Smooth muscle cell (in vitro differentiated cells): Measurements from ENCODE around the gene ATP6V0A4. TPM values are rescaled to one million over a fixed set of nuclear protein-coding genes. Genes with fewer than 3 reads are reported as not detected.

ENCODE experiments used
- DNase-seq: peaks from one replicate; lab custom pipeline; 2025; ENCODE audit not compliant: unreplicated experiment; lab: John Stamatoyannopoulos, UW
- H2AFZ ChIP-seq: fragments of 200-600 bp; sonication (generic); 2 replicates; pipeline ENCODE4 v1.6.0; 2016; ENCODE audit warnings: antibody characterized with exemption, low read depth, mild to moderate bottlenecking
- H3F3A ChIP-seq: fragments of 200-600 bp; sonication (generic); 2 replicates; pipeline ENCODE4 v1.6.0; 2017; ENCODE audit warnings: antibody characterized with exemption, low read depth
- H3K27ac ChIP-seq: fragments of 200-600 bp; sonication (generic); 2 replicates; pipeline ENCODE4 v1.5.1; 2016; ENCODE audit warnings: low read depth, mild to moderate bottlenecking
- H3K27me3 ChIP-seq: fragments of 200-600 bp; sonication (generic); 2 replicates; pipeline ENCODE4 v1.6.1; 2016; ENCODE audit warnings: low read depth, mild to moderate bottlenecking
- H3K36me3 ChIP-seq: fragments of 200-600 bp; sonication (generic); 2 replicates; pipeline ENCODE4 v1.5.1; 2016; ENCODE audit warnings: low read depth
- H3K4me1 ChIP-seq: fragments of 200-600 bp; sonication (generic); 2 replicates; pipeline ENCODE4 v1.5.1; 2016; ENCODE audit warnings: low read depth
- H3K4me2 ChIP-seq: fragments of 200-600 bp; sonication (generic); 2 replicates; pipeline ENCODE4 v1.6.0; 2016; ENCODE audit warnings: mild to moderate bottlenecking
- H3K4me3 ChIP-seq: fragments of 200-600 bp; sonication (generic); 2 replicates; pipeline ENCODE4 v1.5.1; 2016; ENCODE audit warnings: mild to moderate bottlenecking
- H3K79me2 ChIP-seq: fragments of 200-600 bp; sonication (generic); 2 replicates; pipeline ENCODE4 v1.6.0; 2016; ENCODE audit warnings: low read depth, mild to moderate bottlenecking
- H3K9ac ChIP-seq: fragments of 200-600 bp; sonication (generic); 2 replicates; pipeline ENCODE4 v1.6.0; 2016; ENCODE audit warnings: low read depth
- H3K9me3 ChIP-seq: fragments of 200-600 bp; sonication (generic); replicated peaks from 2 replicates; pipeline ENCODE4 v1.5.1; 2016; ENCODE audit warnings: low read depth
- H4K20me1 ChIP-seq: fragments of 200-600 bp; sonication (generic); 2 replicates; pipeline ENCODE4 v1.6.0; 2016; ENCODE audit warnings: low read depth
- WGBS: methylation state at CpG from one replicate; pipeline ENCODE4 v1.1.7; 2016; ENCODE audit warnings: low lambda C conversion rate; 5-methylcytosine and 5-hydroxymethylcytosine counted together
- polyA plus RNA-seq: library from polyadenylated mRNA; unstranded; fragments of >200 nt; fragmentation: Nextera tagmentation; extraction: Ambion mirVana; gene quantifications from 2 replicates; pipeline ENCODE4 v1.2.1, GENCODE V29; 2016
- total RNA-seq: library from RNA; depleted of rRNA; stranded (reverse); fragments of >200 nt; gene quantifications from 2 replicates; pipeline ENCODE4 v1.2.3, GENCODE V29; 2014
- TF ChIP-seq, protein P1 (sequence below): fragments of 200-600 bp; sonication (generic); IDR thresholded peaks from 2 replicates; pipeline ENCODE4 v1.5.1; 2017; ENCODE audit warnings: borderline replicate concordance, mild to moderate bottlenecking, antibody characterized with exemption; ENCODE audit not compliant: insufficient read depth, poor library complexity, severe bottlenecking

ATP6V0A4 gene
- total RNA-seq (0.40 TPM in 1 of 2 replicates, not detected in the other), polyA plus RNA-seq (not detected in 2 replicates)

DNA sequence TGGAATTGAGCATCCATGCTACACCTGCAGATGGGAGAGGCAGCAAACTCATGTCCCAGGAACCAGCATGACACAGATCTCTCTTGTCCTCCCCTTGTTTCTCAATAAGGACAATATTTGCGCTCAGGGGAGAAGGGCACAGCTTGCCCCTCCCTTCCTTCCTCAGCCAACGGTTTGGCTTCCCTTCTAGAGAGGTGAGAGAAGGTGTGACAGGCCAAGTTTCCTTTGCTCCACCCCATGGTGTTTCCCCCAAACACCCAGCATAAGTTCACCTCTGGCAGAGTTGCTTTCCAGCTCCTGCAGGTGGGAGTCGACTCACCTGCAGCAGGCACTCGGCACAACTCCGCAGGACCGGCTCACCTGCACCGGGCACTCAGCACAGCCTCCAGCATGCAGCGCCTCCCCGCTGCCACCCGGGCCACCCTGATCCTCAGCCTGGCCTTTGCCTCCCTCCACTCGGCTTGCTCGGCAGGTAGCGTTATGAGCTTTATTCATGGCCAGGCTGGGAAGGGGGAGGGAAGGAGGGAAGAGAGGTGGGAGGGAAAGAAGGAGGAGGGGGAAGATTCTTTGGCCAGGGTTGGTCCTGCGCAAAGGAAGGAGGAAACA lies at the start of gene ATP6V0A4, which contains the start of gene TMEM213:
Gene ATP6V0A4 (minus strand): TSS at position 482 of the 606 bp plus-strand sequence. CDS start 26,949 bp downstream, outside the sequence.
Gene TMEM213 (plus strand): TSS at position 280 of the 606 bp plus-strand sequence. CDS start 111 bp downstream, at position 391.
- Histone ChIP-seq H4K20me1 (no peaks in the 10 kb centered on the region), H3K4me2 (no peak within 1 kb of the TSS)
- WGBS: 15% methylated on average over 14 of the region's 14 CpGs

DNA sequence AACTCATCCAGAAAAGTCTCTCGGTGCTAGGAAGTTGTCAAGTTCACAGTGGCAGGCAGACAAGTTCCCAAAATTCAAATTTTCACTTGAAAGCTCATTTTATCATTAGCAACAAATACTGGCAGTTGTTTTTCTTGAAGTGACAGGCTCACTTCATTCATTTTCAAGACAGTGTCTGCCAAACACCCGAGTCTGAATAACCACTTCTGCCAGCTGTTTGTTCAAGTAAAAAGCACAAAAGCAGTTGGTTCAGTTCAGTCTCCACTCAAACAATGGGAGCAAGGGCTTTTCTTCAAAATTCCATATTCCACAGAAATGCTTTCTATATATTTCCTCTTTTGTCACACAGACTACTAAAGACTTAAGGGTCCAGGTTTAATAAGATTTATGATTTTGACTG lies 47.7 kb upstream of the ATP6V0A4 start:
- Histone ChIP-seq H3K4me2 (no peak overlapping the region), H3K36me3 (peaks cover 3% of the 10 kb centered on the region), H3K4me1 (peaks cover 4% of the 10 kb centered on the region), H3K9ac (no peak overlapping the region), H3F3A (peaks cover 4% of the 10 kb centered on the region), H3K79me2 (no peaks in the 10 kb centered on the region), H3K9me3 (no peaks in the 10 kb centered on the region), H3K27ac (no peak overlapping the region), H2AFZ (no peak overlapping the region), H4K20me1 (no peaks in the 10 kb centered on the region), H3K4me3 (no peak overlapping the region), H3K27me3 (no peaks in the 10 kb centered on the region)
- 50% methylated on average over 2 of the region's 2 CpGs for WGBS
- TF ChIP-seq, protein P1, sequence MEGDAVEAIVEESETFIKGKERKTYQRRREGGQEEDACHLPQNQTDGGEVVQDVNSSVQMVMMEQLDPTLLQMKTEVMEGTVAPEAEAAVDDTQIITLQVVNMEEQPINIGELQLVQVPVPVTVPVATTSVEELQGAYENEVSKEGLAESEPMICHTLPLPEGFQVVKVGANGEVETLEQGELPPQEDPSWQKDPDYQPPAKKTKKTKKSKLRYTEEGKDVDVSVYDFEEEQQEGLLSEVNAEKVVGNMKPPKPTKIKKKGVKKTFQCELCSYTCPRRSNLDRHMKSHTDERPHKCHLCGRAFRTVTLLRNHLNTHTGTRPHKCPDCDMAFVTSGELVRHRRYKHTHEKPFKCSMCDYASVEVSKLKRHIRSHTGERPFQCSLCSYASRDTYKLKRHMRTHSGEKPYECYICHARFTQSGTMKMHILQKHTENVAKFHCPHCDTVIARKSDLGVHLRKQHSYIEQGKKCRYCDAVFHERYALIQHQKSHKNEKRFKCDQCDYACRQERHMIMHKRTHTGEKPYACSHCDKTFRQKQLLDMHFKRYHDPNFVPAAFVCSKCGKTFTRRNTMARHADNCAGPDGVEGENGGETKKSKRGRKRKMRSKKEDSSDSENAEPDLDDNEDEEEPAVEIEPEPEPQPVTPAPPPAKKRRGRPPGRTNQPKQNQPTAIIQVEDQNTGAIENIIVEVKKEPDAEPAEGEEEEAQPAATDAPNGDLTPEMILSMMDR: no peak
- no peak for DNase-seq

More for the DNA sequence above, at the start of gene ATP6V0A4, which contains the start of gene TMEM213:
- Histone ChIP-seq H2AFZ (no peak within 1 kb of the TSS), H3K27me3 (peaks cover 17% of the 10 kb centered on the region), H3K27ac (no peak within 1 kb of the TSS), H3K4me1 (no peaks in the 10 kb centered on the region), H3K36me3 (no peaks in the 10 kb centered on the region), H3K9ac (no peak within 1 kb of the TSS), H3F3A (no peaks in the 10 kb centered on the region), H3K9me3 (no peaks in the 10 kb centered on the region), H3K79me2 (no peaks in the 10 kb centered on the region), H3K4me3 (no peak within 1 kb of the TSS)
- no peak for DNase-seq
- TF ChIP-seq, protein P1: no peak

GRCh38 chr7:138843632-138844580 lies 45.9 kb upstream of the ATP6V0A4 start:
- no peaks in the 10 kb centered on the region for H3K27me3 ChIP-seq
- no peak overlapping the region for H2AFZ ChIP-seq
- no peaks in the 10 kb centered on the region for H3K79me2 ChIP-seq
- H3K4me2 ChIP-seq: no peak overlapping the region
- H3K9ac ChIP-seq: no peak overlapping the region
- H3K9me3 ChIP-seq: no peaks in the 10 kb centered on the region
- H3K4me3 ChIP-seq: no peak overlapping the region
- H3F3A ChIP-seq: peaks cover 4% of the 10 kb centered on the region
- DNase-seq: no peak
- 92% methylated on average over 20 of the region's 20 CpGs for WGBS
- H3K27ac ChIP-seq: no peak overlapping the region
- H3K36me3 ChIP-seq: no peaks in the 10 kb centered on the region
- H4K20me1 ChIP-seq: no peaks in the 10 kb centered on the region
- H3K4me1 ChIP-seq: peaks cover 4% of the 10 kb centered on the region
- TF ChIP-seq, protein P1: no peak
